Neural progenitor cell (in vitro differentiated cells): ENCODE results near the gene CALY.

Experiments used
- CTCF ChIP-seq: fragments of 200-600 bp; sonication (generic); IDR thresholded peaks from 2 replicates; pipeline ENCODE4 v1.5.1; 2017; ENCODE audit warnings: antibody characterized with exemption, mild to moderate bottlenecking
- EZH2 ChIP-seq: fragments of 200-600 bp; sonication (generic); IDR thresholded peaks from 2 replicates; pipeline ENCODE4 v1.6.1; 2017; ENCODE audit warnings: antibody characterized with exemption, mild to moderate bottlenecking, moderate library complexity

- no peak for TF ChIP-seq CTCF
- TF ChIP-seq EZH2 = no peak
Observed at GRCh38 chr10:133356549-133357284, 20.0 kb upstream of the CALY start.
